NCI-H1105 treated with DMSO at 0.1 percent for 48 hours (cell line): ENCODE measurements around the gene REXO1.

ENCODE experiments used
- DNase-seq: peaks from one replicate; lab custom pipeline; 2025; lab: John Stamatoyannopoulos, UW

REXO1 gene

DNA sequence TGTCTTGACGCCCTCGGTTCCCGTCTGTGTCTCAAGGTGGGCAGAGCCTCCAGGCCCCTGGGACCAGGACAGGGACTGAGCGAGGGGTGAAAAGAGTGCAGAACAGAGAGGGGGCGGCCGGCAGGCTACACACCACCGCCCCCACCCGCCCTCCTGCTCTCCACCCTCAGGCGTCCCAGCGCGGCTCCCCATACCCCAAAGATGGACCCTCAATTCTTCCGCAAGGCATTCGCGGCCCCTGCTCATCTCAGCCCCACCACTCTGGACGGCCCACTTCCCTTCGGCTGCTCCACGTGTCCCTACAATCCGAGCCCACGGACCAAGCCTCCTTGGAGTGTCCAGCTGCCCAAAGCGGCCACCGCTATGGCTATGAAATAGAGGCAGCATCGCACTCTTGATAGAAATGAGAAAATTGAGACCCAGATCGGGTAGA lies 13.3 kb upstream of the REXO1 start:
- DNase-seq = no peak

DNA sequence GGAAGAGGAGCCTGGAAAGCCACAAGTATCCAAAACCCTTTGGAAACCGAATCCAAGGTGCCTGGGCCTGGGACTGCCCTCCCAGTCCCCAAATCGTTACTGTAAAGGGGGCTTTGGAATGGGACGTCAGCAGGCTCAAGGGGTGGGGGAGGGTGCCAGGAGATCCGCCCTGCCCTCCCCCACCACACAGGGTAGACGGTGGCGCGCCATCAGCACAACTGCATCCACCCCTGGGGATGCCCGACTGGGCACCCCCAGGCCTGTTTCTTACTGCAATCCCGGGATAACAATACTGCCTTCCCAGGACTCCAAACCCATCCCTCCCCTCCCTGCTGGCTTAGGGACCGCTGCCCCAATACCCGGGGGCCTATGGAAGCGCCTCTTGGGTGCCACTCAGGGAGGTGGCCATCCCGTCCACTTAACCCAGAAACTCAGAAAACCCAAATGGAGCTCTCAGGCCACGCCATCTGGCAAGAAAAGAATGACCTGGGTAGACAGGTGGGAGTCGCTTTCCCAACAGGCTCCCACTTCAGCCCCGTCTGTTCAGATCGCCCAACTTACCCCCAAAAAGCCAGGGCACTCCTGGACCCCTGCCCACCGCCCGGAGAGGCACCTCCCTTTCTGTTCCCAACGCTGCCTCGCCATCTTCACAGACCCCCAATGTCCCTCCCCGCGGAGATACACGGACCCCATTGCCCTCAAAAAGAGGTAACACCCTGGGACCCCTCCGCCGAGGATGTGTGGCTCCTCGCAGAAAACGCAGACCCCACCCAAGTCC lies 12.7 kb upstream of the REXO1 start:
- no peak for DNase-seq

DNA sequence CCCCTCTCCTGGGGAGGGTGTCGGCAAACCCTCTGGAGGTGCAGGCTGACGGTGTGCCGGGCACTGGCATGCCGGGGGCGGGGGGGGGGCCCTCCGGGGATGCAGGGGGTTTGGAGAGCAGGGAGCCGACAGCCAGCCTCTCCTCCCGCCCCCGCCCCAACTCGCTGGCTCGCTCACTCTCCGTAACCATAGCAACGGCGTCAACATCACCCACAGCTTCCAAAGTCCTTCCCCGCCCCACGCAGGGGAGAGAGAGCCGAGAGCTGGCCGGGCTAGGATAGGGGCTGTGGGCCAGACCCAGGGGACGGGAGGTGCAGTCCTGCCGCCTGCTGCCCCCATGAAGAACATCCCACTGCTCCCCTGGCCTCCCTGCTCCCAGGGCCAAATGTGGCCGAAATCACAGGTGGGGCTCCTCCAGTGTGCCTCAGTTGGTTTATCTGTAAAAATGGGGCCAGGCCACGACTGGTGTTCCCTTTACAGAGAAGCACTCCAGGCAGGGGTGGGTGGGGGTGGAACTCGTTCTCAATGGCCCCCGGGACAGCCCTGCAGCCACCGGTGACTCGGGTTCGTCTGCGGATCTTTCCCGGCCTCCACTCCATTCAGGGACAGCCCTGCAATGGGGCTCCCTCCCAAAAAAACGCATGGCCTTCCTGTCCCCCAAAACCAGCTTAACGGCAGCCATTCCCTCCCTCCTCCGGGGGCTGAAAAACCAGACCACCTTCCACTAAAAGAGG lies 11.9 kb upstream of the REXO1 start:
- DNase-seq = peak; percentile 1

DNA sequence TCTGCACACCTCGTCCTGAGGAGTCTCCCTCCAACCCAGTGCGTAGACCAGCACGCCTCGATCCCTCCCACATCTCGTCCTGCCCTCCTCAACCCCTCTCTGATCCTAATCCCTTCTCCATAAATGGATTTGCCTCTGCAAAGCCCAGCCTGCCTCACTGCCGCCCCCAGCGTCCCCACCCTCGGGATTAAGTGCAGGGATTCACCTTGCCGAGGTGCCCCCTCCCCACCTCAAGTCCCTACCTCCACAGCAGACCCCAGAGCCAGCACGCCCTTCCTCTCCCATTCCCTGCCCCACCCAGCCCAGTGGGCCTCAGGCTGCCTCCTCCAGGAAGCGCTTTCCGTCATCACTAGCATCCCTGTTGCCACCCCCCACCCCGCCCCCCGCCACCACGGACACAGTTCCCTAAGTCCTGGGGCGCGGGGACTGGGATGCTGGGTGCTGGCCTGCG lies 11.1 kb upstream of the REXO1 start:
- DNase-seq = no peak

DNA sequence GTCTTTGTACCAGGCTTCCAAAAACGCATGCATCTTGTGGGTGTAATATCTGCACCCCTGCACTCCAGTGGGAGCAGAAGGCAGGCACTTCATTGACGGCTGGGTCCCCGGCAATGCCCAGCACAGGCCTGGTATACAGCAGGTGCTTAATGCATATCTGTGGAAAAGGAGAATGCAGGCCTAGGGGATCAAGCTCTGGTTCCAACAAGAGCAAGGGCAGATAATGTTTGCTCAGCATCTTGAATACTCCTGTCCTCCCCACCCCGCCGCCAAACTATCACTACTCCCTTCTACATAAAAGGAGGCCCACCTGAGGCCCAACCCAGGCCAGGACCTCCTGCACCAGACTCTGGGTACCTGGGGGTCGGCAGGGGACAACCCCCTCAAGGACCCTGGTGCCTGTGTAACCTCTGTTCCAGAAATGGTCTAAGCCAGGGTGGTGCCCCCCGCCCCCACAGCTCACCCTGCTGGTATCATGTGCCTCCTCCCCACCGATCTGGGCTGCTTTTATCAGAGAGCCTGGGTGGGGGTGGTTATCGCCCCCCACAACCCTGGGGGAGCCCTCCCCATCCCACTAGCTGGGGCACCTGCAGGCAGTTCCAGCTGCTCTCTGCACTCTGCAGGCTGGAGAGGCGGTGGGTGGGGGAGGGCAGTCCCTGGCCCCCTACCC lies 10.3 kb upstream of the REXO1 start:
- DNase-seq = no peak

DNA sequence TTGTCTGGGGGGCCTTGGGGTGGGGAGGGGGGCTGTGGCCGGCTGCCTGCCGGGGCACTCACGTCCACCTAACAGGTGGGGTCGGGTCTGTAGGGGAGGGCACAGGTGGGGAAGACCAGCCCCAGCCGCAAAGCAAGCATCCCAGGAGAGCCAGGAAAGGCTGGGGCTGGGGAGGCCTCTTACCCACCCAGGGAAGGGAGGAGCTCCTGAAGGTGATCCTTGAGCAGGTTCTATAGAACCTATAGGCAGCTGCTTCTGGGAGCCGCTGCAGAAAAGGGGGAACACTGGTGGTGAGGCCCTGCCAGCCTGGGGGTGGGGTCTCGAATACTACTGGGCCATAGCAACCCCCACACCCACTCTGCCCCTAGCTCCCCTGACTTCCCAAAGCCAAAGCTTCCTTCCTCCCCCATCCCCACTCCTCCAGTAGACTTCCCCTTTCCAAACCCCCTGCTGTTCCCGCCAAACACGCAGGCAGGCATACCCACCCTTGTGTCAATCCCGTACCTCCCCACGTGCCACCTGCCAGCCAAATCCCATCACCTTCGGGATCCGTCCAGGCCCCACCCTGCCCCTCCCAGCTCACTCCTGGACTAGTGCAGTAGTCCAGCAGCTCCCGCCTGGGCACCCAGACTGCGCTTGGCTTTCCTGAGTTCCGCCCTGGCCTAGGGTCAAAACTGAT lies 9.5 kb upstream of the REXO1 start:
- DNase-seq = no peak

DNA sequence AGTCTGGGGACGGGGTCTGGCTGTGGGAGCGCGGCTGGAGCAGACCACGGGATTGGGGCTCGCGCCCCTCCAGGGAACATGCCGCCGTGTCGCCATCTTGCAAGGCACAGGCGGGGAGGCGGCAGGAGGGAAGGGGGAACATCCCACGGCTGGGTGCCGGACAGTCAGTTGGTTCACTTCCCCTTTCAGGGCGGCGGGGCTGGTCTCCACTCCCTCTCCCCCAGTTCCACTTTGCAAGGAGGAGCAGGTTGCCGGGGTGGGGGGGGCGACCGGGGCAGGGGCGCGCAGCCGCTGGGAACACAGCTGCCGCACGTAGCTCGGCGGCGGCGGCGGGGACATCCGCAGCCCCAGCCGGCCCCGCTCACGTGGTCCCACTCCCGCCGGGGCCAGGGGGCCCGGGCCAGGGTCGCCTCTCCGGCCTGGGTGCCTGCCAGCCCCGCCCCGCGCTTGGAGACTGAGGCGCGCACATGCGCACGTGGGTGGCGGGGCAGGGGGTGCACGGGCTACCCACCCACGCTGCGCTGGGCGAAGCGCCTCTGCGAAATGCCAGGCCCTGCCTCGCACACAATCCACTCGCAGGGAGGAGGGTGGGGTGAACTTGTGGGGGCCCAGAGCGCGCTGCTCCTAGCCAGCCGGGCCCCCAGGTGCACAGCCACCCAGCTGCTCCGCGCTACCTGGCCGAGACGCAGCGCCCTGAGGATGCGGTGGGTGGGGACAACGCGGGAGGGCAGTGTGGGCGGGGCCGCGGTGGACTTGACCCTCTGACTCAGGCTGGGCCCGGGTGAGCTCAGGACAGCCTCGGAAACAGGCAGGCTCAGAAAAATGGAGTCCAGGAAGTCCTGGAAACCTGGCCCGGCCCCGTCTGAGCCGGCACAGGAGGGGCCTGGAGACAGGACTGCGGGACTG lies 8.7 kb upstream of the REXO1 start:
- no peak for DNase-seq

DNA sequence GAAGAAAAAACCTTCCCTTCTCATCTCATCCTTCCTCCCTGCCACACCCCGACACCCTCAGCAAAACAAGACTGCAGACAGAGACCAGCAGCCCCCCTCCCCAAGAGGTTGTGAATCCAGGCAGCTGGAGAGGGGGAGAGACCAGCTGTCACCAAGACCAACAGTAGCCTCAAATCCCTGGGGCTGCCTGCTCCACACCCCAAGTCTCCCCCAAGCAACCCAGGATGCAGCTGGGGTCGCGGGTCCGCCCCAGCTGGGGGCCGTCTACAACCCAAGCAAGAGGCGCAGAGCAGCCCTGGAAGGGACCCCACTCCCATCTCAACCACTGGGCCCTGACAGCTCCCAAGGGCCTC lies 8.0 kb upstream of the REXO1 start:
- no peak for DNase-seq

DNA sequence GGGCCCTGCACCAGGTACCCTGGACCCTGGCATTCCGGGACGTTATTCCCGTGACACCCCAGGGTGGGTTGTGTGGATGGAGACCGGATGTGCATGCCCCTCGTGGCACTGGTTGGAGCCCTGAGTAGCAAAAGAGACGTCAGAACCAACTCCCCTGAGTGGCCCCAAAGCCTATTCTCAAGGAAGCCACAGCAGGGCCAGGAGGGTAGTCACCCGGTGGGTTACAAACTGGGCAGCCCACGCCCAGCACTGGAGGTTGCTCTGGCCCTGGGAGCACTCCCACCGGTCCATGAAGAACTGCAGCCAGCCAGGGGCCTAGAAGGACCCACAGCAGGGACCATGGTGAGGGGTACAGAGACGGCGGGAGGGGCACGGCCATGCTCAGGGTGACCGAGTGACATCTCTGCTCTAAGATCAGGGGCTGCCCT lies 7.6 kb upstream of the REXO1 start:
- DNase-seq = no peak

DNA sequence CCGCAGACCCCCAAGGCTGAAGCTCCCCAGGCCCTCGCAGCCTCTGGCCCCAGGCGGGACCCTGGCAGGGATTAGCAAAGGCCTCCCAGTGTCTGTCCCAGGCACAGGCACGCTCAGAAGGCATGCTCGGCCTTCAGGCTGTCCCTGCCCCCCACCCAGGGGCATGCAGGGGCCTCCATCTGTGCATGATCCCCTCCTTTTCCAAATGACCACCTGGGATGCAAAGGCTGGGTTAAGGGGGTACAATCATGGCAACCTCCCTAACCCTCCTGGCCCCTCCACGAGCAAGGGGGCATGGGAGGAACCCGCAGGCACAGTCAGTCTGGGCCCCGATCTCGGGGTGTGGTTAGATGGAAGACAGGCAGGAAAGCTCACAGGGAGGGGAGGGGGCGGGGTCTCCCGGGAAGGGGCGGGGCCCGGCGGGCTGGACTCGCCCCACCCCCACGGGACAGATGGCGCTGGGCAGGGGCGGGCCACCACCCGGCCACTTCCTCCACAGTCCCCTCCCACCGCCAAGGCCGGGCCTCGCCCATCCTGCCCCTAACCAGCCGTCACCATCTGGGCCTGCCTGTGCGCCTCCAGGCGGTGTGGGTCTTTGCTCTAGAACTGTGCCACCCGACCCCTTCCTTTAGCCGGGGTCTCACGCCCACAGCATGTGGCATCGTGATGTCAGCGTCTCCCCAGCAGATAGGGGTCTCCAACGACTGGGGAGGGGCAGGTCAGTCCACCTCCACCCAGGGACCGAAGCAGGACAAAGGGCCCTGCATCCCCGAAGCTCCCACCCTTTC lies 7.0 kb upstream of the REXO1 start:
- DNase-seq = no peak

DNA sequence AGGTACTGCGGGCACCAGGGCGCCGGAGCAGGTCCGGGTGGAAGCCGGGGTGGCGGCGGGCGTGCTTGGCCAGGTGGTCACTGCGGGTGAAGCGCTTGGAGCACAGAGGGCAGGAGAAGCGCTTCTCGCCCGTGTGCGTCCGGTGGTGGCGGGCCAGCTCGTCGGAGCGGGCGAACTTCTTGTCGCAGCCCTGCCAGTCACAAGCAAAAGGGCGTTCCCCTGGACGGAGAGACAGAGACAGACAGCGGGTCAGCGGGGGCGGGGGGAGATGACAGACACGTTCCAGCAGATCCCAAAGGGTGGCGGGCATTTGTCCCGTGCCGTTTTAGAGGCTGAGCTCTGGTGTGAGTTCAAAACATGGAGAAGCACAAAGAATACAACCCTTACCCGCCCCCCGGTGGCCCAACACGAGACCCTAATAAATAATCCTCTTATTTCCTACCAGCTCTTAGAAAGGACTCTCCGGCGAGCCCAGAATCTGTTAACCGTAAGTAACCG lies 6.3 kb upstream of the REXO1 start:
- no peak for DNase-seq

DNA sequence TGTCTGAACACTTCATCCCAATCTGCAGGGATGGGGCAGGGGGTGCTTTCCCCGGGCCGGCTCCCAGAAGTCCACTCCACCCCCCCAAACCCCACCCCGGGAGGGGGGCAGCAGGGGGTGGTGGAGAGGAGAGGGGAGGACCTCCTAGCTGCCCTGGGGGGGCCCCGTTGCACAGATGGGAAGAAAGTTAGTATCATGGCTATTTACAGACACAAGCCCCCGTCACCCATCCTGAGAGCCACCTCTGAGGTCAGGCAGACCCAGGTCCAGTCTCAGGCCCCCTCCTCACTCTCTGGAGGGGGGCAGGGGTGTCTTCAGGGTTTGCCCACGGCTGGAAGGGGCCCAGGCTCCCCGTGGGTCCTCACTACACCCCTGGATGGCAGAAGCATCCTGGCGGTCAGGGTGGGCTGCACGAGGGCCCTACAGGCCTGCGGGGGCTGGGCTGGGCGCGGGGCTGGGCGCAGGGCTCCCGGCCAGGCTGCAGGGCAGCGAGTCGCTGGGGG lies 5.8 kb upstream of the REXO1 start:
- no peak for DNase-seq

DNA sequence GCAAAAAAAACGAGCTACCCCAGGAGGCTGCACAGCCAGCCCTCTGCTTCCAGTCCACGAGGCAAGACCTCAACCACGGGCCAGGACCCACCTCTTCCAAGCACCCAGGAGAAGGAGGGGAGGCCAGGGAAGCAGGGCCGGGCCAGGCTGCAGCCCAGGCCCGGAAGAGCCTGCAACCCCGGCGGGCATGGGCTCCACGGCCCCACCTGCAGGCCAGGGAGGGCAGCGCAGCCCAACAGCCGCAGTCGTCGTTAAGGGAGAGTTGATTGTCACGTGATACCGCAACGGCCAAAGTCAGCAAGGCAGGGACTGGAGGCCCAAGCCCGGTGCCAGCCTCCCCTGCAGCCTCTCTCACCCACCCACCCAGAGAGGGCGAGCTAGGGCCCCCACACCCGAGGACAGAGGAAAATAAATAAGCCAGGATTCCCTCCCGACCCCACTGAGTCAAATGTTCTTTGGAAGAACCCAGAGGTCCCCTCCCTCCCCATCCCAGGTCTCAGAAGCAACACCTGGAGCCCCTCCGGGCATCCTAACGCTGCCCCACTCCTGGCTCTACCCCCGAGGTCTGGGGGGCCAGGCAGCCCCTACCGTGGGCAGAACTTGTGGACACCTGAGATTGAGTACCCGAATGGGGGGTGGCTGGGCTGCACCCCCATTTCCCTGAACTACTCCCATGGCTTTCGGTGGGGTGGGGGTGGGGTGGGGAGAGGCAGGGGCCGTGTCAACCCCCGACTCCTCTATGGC lies 5.2 kb upstream of the REXO1 start:
- peak; percentile 63 for DNase-seq

DNA sequence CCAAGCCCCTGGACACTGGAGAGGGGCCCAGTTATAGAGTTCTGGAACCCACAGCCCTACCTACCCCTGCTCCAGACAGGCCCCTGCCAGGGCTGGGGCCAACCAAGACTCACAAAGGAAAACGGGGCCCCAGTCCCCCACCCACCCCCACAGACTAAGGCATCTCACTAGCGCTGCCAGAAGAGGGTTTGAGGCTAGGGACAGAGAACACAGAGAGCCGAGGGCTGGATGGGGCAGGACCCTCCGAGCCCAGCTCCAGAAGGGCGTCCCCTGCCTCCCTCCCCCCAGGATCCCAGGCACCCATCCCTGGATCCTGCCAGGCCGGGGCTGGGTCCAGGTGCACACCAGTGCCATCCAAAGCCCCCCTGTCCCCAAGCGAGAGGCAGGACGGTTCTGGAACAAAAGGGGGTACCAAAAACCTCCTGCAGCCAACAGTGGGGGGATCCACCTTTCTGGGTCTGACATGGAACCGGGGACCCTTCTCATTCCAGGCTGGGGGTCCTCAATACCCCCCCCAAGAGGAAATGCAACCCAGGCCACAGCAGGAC lies 4.4 kb upstream of the REXO1 start:
- no peak for DNase-seq

DNA sequence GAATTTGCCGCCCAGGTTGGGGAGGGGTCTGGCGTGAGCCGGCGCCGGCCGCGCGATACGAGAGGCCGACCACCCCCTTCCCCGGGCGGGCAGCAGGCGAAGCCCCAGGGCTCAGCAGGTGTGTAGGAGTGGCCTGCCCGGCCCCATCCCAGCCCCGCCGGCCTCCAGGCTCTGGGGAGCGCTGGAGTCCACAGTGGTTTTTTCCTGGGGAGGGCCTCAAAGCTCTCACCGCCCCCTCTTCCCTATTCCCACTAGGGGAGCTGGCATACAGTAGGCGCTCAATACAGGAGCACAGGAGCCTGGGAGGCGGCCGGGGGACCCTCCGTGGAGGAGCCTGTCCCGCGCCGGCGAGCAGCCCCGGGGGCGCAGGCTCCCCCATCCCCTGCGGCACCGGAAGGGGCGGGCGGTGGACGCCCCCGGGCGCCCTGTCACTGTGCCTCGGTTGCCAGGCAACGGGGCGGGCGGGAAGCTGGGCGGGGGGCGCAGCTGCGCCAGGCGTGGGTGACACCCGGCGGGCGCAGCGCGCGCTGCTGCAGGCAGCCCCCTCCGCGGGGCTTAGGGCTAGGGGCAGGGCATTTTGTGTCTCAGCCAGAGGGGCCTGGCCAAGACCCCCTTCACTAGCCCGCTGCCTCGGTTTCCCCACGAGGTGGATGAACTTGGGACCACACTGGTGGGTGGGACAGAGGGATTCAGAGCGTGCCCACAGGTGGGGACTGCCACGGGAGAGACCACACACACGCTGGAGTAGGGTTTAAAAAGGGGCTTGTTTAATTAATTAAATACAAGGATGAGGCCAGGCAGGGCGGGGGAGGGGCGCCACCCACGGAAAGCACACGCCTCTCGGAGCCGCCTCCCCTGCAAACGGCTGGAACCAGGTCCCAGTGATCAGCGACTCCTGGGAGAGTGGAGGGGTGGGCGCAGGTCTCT lies 3.6 kb upstream of the REXO1 start:
- DNase-seq = no peak

DNA sequence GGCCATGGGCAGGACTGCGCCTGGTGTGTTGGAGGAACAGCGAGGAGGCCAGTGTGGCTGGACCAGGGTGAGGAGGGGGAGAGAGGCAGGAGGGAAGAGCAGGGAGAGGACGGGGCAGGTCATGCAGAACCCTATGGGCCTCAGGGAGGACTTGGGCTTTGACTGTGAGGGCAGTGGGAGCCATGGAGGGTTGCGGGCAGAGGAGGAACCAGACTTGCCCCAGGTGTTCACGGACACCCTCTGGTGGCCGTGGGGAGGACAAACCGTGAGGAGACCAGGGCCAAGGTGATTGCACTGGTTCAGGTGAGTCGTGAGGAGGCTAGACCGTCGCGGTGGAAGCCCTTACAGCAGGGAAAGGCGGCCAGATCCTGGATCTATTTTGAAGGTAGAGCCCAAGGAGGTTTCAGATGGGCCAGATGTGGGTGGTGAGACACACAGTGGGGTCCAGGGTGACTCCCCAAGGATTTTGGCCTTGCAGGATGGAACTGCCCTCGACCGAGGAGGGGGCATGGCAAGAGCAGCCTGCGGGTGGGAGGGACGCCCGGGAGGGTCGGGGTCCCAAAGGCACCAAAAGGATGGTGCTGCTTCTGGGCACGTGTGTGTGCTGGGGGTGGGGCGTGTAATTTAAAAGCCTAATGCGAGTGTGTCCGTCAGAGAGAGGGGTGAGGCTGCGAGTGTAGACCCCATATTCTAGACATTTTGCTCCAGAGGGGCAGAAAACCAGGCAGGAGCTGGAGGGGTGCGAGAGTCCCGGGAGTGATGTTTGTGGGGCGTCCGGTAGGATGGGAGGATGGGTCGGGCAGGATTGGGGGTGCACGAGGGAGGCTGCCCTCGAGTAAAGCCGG lies 2.7 kb upstream of the REXO1 start:
- no peak for DNase-seq

DNA sequence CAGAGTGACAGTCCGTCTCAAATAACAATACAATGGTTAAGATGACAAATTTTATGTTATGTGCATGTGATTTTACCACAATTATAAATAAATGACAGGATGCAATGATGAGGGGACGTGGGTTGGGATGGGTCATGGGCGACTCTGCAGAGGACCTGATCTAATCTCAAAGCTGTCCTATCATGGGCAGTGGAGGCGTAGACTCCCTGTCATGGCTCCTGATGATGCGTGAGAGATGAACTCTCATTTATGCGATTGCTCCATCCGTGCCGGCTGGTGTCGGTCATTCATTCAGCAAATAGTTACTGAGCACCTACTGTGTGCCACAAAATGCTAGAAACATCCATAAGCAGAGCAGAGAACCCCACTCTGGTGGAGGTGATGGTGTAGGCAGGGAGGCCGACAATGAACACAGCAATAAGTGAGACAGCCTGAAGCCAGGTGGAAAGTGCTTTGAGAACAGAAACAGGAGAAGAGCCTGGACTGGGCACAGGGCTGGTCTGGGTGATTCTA lies 1.7 kb upstream of the REXO1 start:
- no peak for DNase-seq
